Measurements from ENCODE around the gene PLB1.

The PLB1 gene

GRCh38 chr2:28477087-28477486 lies 18.8 kb upstream of the PLB1 start:
- Histone ChIP-seq H3K79me2 (ENCODE audit: insufficient read depth, low read length) (no peaks in the 10 kb centered on the region), H3K9me2 (ENCODE audit: low read depth, low read length) (no peaks in the 10 kb centered on the region), H3K9me3 (ENCODE audit: low read length) (no peaks in the 10 kb centered on the region), H3K4me1 (ENCODE audit: insufficient read depth, low read length, severe bottlenecking) (no peaks in the 10 kb centered on the region), H2AFZ (ENCODE audit: low read length) (no peak overlapping the region), H3K4me3 (ENCODE audit: low read depth, low read length, poor library complexity, severe bottlenecking) (no peak overlapping the region), H3K36me3 (ENCODE audit: insufficient read depth, low read length) (no peaks in the 10 kb centered on the region), H3F3A (ENCODE audit: insufficient read depth, low read length) (no peaks in the 10 kb centered on the region), H3K27ac (ENCODE audit: low read depth, low read length, poor library complexity, severe bottlenecking) (no peak overlapping the region), H3K9ac (ENCODE audit: low read length) (no peak overlapping the region), H3K27me3 (ENCODE audit: insufficient read depth, low read length) (no peaks in the 10 kb centered on the region), H4K20me1 (ENCODE audit: insufficient read depth, low read length) (no peaks in the 10 kb centered on the region), H3K4me2 (ENCODE audit: low read length) (no peak overlapping the region)
- TF ChIP-seq EZH2 (IDR thresholded peaks at IDR 0.05; ENCODE audit: borderline replicate concordance, low read length), result no peak
- no peak for TF ChIP-seq CTCF (IDR thresholded peaks at IDR 0.05; ENCODE audit: low read length)

GRCh38 chr2:28477645-28478044 lies 18.2 kb upstream of the PLB1 start:
- no peak overlapping the region for H3K9ac ChIP-seq (ENCODE audit: low read length)
- no peaks in the 10 kb centered on the region for H4K20me1 ChIP-seq (ENCODE audit: insufficient read depth, low read length)
- H3F3A ChIP-seq (ENCODE audit: insufficient read depth, low read length), result no peaks in the 10 kb centered on the region
- H3K4me2 ChIP-seq (ENCODE audit: low read length), result no peak overlapping the region
- no peaks in the 10 kb centered on the region for H3K36me3 ChIP-seq (ENCODE audit: insufficient read depth, low read length)
- no peaks in the 10 kb centered on the region for H3K4me1 ChIP-seq (ENCODE audit: insufficient read depth, low read length, severe bottlenecking)
- no peaks in the 10 kb centered on the region for H3K9me3 ChIP-seq (ENCODE audit: low read length)
- TF ChIP-seq EZH2 (IDR thresholded peaks at IDR 0.05; ENCODE audit: borderline replicate concordance, low read length) (no peak), CTCF (IDR thresholded peaks at IDR 0.05; ENCODE audit: low read length) (no peak)
- no peaks in the 10 kb centered on the region for H3K27me3 ChIP-seq (ENCODE audit: insufficient read depth, low read length)
- H3K79me2 ChIP-seq (ENCODE audit: insufficient read depth, low read length), result no peaks in the 10 kb centered on the region
- no peak overlapping the region for H2AFZ ChIP-seq (ENCODE audit: low read length)
- H3K9me2 ChIP-seq (ENCODE audit: low read depth, low read length), result no peaks in the 10 kb centered on the region
- H3K27ac ChIP-seq (ENCODE audit: low read depth, low read length, poor library complexity, severe bottlenecking), result no peak overlapping the region
- H3K4me3 ChIP-seq (ENCODE audit: low read depth, low read length, poor library complexity, severe bottlenecking), result no peak overlapping the region

GRCh38 chr2:28480403-28481049 lies 15.3 kb upstream of the PLB1 start:
- Histone ChIP-seq H4K20me1 (ENCODE audit: insufficient read depth, low read length) (no peaks in the 10 kb centered on the region), H3K4me3 (ENCODE audit: low read depth, low read length, poor library complexity, severe bottlenecking) (no peak overlapping the region), H3K27ac (ENCODE audit: low read depth, low read length, poor library complexity, severe bottlenecking) (no peak overlapping the region), H3K9me2 (ENCODE audit: low read depth, low read length) (no peaks in the 10 kb centered on the region), H3K4me2 (ENCODE audit: low read length) (no peak overlapping the region), H3K9ac (ENCODE audit: low read length) (no peak overlapping the region), H3K9me3 (ENCODE audit: low read length) (no peaks in the 10 kb centered on the region), H3K36me3 (ENCODE audit: insufficient read depth, low read length) (no peaks in the 10 kb centered on the region), H3K27me3 (ENCODE audit: insufficient read depth, low read length) (no peaks in the 10 kb centered on the region), H3K79me2 (ENCODE audit: insufficient read depth, low read length) (no peaks in the 10 kb centered on the region), H3F3A (ENCODE audit: insufficient read depth, low read length) (no peaks in the 10 kb centered on the region), H2AFZ (ENCODE audit: low read length) (no peak overlapping the region), H3K4me1 (ENCODE audit: insufficient read depth, low read length, severe bottlenecking) (no peaks in the 10 kb centered on the region)
- TF ChIP-seq CTCF (IDR thresholded peaks at IDR 0.05; ENCODE audit: low read length), result no peak

Measured in OCI-LY1 (cell line).